Non-pigmented ciliary epithelial cell (primary cell): ENCODE measurements around the gene RRP1B.
"Not testable (repeated sequence)": the region's sequence is repeated elsewhere in the genome, so short reads cannot be mapped to it uniquely, and the experiment has no call there.

Experiments used
- DNase-seq: peaks from one replicate; pipeline ENCODE4 v3.0.0-alpha.2; 2010; ENCODE audit warnings: low read depth

The RRP1B gene

GRCh38 chr21:43667191-43667904 is 8.0 kb downstream of the RRP1B start:
- no peak for DNase-seq

- no peak for DNase-seq
These were observed 10.7 kb downstream of the RRP1B start for GRCh38 chr21:43669828-43670605.

GRCh38 chr21:43675871-43676270 is 16.5 kb downstream of the RRP1B start:
- DNase-seq = no peak

GRCh38 chr21:43676391-43676790 is 17.0 kb downstream of the RRP1B start:
- no peak for DNase-seq

- DNase-seq = no peak
These were observed 20.6 kb downstream of the RRP1B start for GRCh38 chr21:43679951-43680350.

- not testable (repeated sequence) for DNase-seq
These were observed 21.1 kb downstream of the RRP1B start for GRCh38 chr21:43680421-43680820.

GRCh38 chr21:43681650-43682049 is 22.3 kb downstream of the RRP1B start:
- no peak for DNase-seq

- DNase-seq = no peak
These were observed 25.1 kb downstream of the RRP1B start for GRCh38 chr21:43684424-43684823.

- DNase-seq = no peak
These were observed 27.6 kb downstream of the RRP1B start for GRCh38 chr21:43686811-43687565.

- no peak for DNase-seq
These were observed 28.4 kb downstream of the RRP1B start for GRCh38 chr21:43687566-43688399.

- DNase-seq = no peak
These were observed 29.5 kb downstream of the RRP1B start for GRCh38 chr21:43688906-43689305.

GRCh38 chr21:43689556-43690337 is 30.4 kb downstream of the RRP1B start:
- no peak for DNase-seq

GRCh38 chr21:43690346-43690745 is 31.0 kb downstream of the RRP1B start:
- no peak for DNase-seq

GRCh38 chr21:43691086-43691795 is 31.9 kb downstream of the RRP1B start:
- no peak for DNase-seq

GRCh38 chr21:43691801-43692200 is 32.4 kb downstream of the RRP1B start:
- no peak for DNase-seq

- no peak for DNase-seq
These were observed 33.6 kb downstream of the RRP1B start for GRCh38 chr21:43692949-43693348.

- no peak for DNase-seq
These were observed 34.6 kb downstream of the RRP1B start for GRCh38 chr21:43693981-43694380.

- DNase-seq = no peak
These were observed 35.2 kb downstream of the RRP1B start for GRCh38 chr21:43694437-43695079.

- no peak for DNase-seq
These were observed 36.9 kb downstream of the RRP1B start for GRCh38 chr21:43696214-43696613.
